SHP77 (cell line): Measurements from ENCODE around the gene GALNT18.
A peak's percentile ranks its signal among the peaks of the same experiment; 100 is the strongest.

ENCODE experiments used
- DNase-seq, 2 experiments: peaks; one replicate each; lab custom pipeline; 2025; lab: John Stamatoyannopoulos, UW

The GALNT18 gene

GRCh38 chr11:11531131-11531908, 90.5 kb downstream of the GALNT18 start:
- DNase-seq = no peak

- DNase-seq = no peak
Measured at GRCh38 chr11:11528986-11529385, 92.8 kb downstream of the GALNT18 start.

GRCh38 chr11:11525283-11525682, 96.5 kb downstream of the GALNT18 start:
- no peak for DNase-seq

GRCh38 chr11:11524436-11525061, 97.3 kb downstream of the GALNT18 start:
- DNase-seq = no peak

- no peak for DNase-seq
Measured at GRCh38 chr11:11522591-11522990, 99.2 kb downstream of the GALNT18 start.

GRCh38 chr11:11521306-11522002, 100.4 kb downstream of the GALNT18 start:
- no peak for DNase-seq

DNA sequence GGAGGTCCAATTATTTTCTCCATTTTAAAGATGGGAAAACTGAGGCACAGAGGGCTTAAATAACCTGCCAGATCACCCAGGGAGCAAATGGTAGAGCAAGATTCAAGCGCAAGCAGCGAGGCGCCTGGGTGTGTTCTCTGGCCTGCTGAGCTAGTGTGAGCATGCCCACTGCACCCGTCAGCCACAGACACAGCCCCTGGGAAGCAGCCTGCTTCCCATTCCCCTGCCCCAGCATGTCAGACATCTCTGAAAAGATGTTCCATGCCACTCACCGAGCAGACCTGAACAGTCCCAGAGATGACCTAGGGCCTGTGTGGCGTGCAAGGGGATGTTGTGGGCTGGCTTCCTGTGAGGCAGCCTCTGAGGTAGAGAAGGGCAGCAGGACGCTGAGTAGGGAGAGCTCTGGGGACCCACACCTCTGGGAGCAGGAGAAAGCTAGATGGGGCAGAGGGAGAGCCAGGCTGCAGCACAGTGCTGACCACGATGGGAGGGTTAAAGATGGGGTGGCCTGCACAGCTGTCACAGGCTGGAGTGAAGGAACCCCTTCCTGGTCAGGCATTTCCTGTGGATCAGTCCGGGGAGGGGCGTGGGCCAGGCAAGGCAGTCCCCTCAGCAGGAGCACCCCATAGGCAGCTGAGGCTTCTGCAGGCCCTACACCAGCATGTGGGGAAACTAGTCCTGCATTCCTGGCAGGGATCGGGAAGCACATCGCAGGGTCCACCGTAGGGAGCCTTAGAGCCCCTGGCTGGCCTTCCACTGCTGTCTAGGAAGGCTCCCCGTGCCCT, 101.4 kb downstream of the GALNT18 start:
- no peak for DNase-seq

DNA sequence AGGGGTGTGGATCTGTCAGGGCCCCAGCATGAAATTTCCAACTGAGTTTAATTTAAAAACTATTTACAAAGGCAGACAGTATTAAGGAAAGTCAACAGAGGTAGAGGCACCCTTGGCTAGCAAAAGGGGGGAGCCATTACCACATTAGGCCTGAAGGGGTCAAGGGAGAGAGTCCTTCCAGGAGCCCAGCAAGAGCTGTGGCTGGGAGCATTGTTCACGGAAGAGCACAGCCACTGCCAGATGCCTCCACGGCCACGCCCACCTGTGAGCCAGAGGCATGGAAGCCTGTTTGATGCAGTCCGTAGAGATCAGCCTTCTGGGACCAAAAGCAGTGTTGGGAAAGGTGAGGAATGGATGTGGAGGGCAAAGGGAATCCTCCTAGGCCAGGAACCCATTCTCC, 102.6 kb downstream of the GALNT18 start:
- no peak for DNase-seq

GRCh38 chr11:11514246-11514645, 107.6 kb downstream of the GALNT18 start:
- DNase-seq = no peak

- DNase-seq = no peak
Measured at GRCh38 chr11:11513422-11513821, 108.4 kb downstream of the GALNT18 start.

- no peak for DNase-seq
Measured at GRCh38 chr11:11512929-11513328, 108.9 kb downstream of the GALNT18 start.

- DNase-seq = no peak
Measured at GRCh38 chr11:11512502-11512901, 109.3 kb downstream of the GALNT18 start.

GRCh38 chr11:11512090-11512489, 109.7 kb downstream of the GALNT18 start:
- no peak for DNase-seq

GRCh38 chr11:11510939-11511338, 110.9 kb downstream of the GALNT18 start:
- peak; percentile 58 to 67 for DNase-seq

DNA sequence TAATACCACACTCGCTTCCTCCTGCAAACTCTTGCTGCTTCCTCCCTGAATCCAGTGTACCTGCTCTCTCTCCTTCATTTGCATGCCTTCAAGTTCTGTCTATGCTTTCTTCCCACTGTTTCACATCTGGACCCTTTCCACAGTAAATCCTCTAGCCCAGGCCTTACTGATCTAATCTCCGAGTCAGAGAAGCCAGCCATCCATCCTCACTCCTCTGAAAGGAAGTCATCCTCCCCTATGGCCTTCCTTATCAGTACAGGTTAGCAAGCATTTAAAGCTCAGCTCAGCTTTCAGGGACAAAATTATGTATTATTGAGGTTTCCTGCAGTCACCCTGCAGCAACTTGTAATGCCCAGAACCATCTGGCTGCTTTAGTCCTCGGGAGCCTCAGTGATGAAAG, 116.1 kb downstream of the GALNT18 start:
- no peak for DNase-seq

- no peak for DNase-seq
Measured at GRCh38 chr11:11505190-11505589, 116.6 kb downstream of the GALNT18 start.

DNA sequence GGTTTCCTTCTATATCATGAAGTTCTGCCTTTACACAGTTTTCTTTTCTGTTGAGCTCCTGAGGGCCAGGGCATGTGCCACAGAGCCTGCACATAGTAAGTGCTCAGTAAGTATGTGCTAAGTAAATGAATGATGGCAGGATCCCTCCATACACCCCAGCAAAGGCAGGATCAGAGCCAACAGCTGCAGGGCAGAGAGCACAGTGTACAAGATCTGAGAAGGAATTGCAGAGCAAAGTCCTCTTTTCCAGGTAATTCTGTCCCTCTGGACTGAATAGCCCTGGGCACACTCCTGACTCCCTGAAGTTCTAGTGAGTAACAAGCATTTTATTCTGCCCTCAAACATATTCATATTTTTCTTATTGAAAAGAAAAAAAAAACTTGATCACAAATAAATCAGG, 117.7 kb downstream of the GALNT18 start:
- DNase-seq = no peak

DNA sequence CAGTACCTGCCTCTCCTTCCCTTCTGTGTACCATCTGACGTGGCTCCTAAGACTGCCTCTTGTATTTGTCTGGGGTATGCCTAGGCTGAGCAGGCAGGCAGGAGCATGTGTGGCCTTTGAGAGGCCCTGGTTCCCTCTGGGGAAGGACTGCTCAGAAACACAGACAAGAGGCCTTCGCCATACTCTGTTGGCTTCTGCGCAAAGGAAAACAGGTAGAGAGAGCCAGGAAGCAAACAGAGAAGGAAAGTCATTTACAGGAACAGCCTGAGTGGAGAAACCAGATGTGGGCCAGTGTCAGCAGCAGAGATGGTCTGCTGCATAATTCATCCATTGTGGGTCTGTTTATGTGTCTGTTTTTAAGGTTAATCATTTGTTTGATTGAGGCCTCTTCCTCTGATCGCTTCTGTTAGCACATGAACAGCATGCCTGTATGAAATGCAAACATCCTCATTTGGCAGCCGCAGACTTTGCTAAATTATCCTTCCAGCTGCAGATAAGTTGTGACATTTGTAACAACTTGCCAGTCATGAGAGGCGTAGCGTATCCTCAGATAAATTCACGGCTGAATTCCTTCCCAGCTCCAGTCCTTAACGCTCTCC, 119.4 kb downstream of the GALNT18 start:
- no peak for DNase-seq

DNA sequence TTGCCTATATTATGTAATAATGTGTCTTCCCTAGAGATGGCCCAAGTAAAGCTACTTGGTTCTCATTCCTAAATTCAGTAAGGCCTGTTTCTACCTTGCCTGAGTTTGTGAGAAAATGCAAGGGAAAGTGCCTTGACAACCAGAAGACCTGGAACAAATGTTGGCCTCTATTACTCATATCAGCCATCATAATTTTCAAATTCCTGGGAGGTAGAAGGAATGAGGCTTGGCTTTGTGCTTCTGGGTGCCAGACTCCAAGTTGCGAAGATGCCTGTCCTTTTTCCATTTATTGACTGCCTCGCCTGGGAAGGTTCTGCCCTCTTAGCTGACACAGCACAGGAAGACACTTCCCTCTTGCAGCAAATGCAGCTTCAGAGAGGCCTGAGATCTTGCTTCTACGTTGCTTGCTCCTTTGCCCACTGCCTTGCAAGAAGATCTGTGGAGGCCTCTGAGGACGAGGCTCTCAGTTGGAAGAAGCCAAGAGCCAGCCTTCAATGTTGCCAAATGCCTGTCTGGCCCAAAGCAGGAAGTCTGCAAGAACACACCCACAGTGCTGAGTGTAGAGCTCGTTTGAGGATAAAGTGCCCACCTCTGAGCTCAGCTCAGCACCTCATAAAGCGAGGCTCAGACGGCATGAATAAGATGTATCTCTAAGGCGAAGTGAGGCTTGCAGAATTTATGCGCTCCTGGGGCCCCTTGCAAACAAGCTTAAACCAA, 120.1 kb downstream of the GALNT18 start:
- no peak for DNase-seq

GRCh38 chr11:11500744-11501487, 120.9 kb downstream of the GALNT18 start:
- no peak for DNase-seq
